OCI-LY1 (cell line): Measurements from ENCODE around the gene PDGFA.

Source experiments
- CTCF ChIP-seq: fragments of 200-600 bp; sonication (generic), shearing (Covaris generic); IDR thresholded peaks from 2 replicates; pipeline ENCODE4 v1.5.1; 2017; ENCODE audit warnings: mild to moderate bottlenecking, antibody characterized with exemption, low read length, moderate library complexity, mixed read lengths
- EZH2 ChIP-seq: fragments of 200-600 bp; sonication (generic), shearing (Covaris generic); IDR thresholded peaks from 2 replicates; pipeline ENCODE4 v1.8.0; 2017; ENCODE audit warnings: borderline replicate concordance, mixed run types, mild to moderate bottlenecking, antibody characterized with exemption, low read length, moderate library complexity, mixed read lengths

- TF ChIP-seq CTCF (no peak), EZH2 (no peak)
These were observed 1.6 kb downstream of the PDGFA start for GRCh38 chr7:517774-518629.
